HEK293T (cell line): Measurements from ENCODE around the gene FMOD.

Experiments used
- CTCF ChIA-PET: fragments of 350-600 bp; formaldehyde crosslinking; extraction: SDS; loops from one replicate; lab custom pipeline; 2021; ENCODE audit warnings: antibody characterized with exemption, inconsistent platforms; lab: Yijun Ruan, JAX
- POLR2A ChIA-PET: fragments of 350-600 bp; formaldehyde crosslinking; extraction: SDS; loops from one replicate; lab custom pipeline; 2020; ENCODE audit warnings: antibody characterized with exemption, inconsistent platforms; lab: Yijun Ruan, JAX
- DNase-seq: peaks from one replicate; pipeline ENCODE4 v3.0.0; 2012; ENCODE audit warnings: mixed read lengths; ENCODE audit errors: extremely low spot score
- ARNT ChIP-seq: fragments of 450-650 bp; IDR thresholded peaks from 2 replicates; pipeline ENCODE4 v1.6.1; 2017; ENCODE audit warnings: mild to moderate bottlenecking
- BHLHE40 ChIP-seq: fragments of 450-650 bp; IDR thresholded peaks from 2 replicates; pipeline ENCODE4 v1.6.1; 2016; ENCODE audit warnings: mild to moderate bottlenecking, moderate library complexity, borderline replicate concordance
- CTBP1 ChIP-seq: fragments of 450-650 bp; IDR thresholded peaks from 2 replicates; pipeline ENCODE4 v1.6.1; 2016; ENCODE audit warnings: borderline replicate concordance
- ELF4 ChIP-seq: fragments of 450-650 bp; IDR thresholded peaks from 2 replicates; pipeline ENCODE4 v1.6.1; 2017; ENCODE audit warnings: antibody characterized with exemption
- FOXA1 ChIP-seq: fragments of 450-650 bp; IDR thresholded peaks from 2 replicates; pipeline ENCODE4 v1.6.1; 2016; ENCODE audit warnings: mild to moderate bottlenecking
- FOXK2 ChIP-seq: fragments of 450-650 bp; IDR thresholded peaks from 2 replicates; pipeline ENCODE4 v1.6.1; 2016; ENCODE audit warnings: mild to moderate bottlenecking
- FOXM1 ChIP-seq: fragments of 450-650 bp; IDR thresholded peaks from 2 replicates; pipeline ENCODE4 v1.6.1; 2017; ENCODE audit warnings: mild to moderate bottlenecking, borderline replicate concordance
- HDGF ChIP-seq: fragments of 450-650 bp; IDR thresholded peaks from 2 replicates; pipeline ENCODE4 v1.6.1; 2017; ENCODE audit warnings: antibody characterized with exemption, borderline replicate concordance
- L3MBTL2 ChIP-seq: fragments of 450-650 bp; conservative IDR thresholded peaks from 2 replicates; pipeline ENCODE4 v1.6.1; 2016; ENCODE audit warnings: mild to moderate bottlenecking
- LEF1 ChIP-seq: fragments of 450-650 bp; IDR thresholded peaks from 2 replicates; pipeline ENCODE4 v1.6.1; 2017; ENCODE audit warnings: mild to moderate bottlenecking, borderline replicate concordance
- NFRKB ChIP-seq: fragments of 450-650 bp; IDR thresholded peaks from 2 replicates; pipeline ENCODE4 v1.6.1; 2016; ENCODE audit warnings: mild to moderate bottlenecking, moderate library complexity
- SP1 ChIP-seq: fragments of 450-650 bp; IDR thresholded peaks from 2 replicates; pipeline ENCODE4 v1.6.1; 2017
- SUZ12 ChIP-seq: fragments of 450-650 bp; IDR thresholded peaks from 2 replicates; pipeline ENCODE4 v1.6.1; 2016; ENCODE audit warnings: mild to moderate bottlenecking
- TARDBP ChIP-seq: fragments of 450-650 bp; IDR thresholded peaks from 2 replicates; pipeline ENCODE4 v1.6.1; 2016
- ZNF384 ChIP-seq: fragments of 450-650 bp; IDR thresholded peaks from 2 replicates; pipeline ENCODE4 v1.6.1; 2016
- TF ChIP-seq, protein P1 (sequence below): fragments of 450-650 bp; IDR thresholded peaks from 2 replicates; pipeline ENCODE4 v1.6.1; 2016

FMOD gene

DNA sequence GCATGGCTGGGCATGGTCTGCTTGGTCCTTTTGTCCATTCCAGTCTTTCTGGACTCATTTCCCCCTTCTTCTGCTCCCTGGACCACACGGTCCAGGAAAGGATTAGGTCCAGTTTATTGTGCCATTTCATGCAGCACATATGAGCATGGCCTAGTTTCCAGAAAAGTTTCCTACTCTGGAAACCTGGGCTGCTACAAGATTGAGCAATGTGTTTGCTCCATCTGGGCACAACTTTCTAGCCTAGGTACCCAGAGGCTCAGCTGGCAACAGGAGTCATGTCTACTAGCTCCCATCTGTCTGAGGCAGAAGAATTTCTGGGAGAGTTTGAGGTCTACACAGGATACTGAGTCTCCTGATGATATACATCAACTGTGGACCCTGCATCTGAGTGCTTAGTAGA is 14.8 kb downstream of the FMOD start:
- TF ChIP-seq ELF4: no peak
- no peak for TF ChIP-seq LEF1
- no peak for TF ChIP-seq FOXA1
- TF ChIP-seq CTBP1: no peak
- TF ChIP-seq SP1: no peak
- TF ChIP-seq BHLHE40: no peak
- no peak for TF ChIP-seq ARNT
- TF ChIP-seq SUZ12: no peak
- ChIA-PET POLR2A (interaction anchor here (1.1 kb wide), 1 partner anchor 27 kb away, joined by 3 read pairs; no protein-coding TSS in a partner anchor), CTCF (interaction anchor here (0.6 to 4.9 kb wide), 4 partner anchors 63 to 601 kb away, joined by 3 to 36 read pairs (median 5); no protein-coding TSS in a partner anchor)
- no peak for DNase-seq

DNA sequence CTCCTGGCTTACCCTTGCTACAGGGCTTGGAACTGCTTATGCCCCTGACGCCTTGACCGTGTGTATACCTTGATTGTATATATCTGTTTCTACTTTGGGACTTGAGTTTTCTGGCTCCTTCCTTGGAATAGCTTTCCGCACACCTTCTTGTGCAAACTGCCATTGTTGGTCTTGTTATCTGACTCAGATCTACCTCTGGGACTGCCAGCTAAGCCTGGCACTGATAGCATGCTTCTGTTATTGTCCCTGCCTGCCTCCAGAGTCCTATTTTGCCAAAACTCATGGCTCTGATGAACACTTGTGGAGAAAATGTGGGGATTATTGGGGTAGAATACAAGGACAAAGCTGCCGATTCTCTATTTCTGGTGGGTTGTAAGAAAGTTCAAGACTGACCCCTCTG is 15.4 kb downstream of the FMOD start:
- CTCF ChIA-PET: interaction anchor here (1.0 to 4.9 kb wide), 3 partner anchors 63 to 152 kb away, joined by 4 to 36 read pairs (median 6); no protein-coding TSS in a partner anchor
- no peak for TF ChIP-seq CTBP1
- no peak for TF ChIP-seq FOXM1
- TF ChIP-seq L3MBTL2: no peak
- TF ChIP-seq FOXK2: no peak
- TF ChIP-seq SUZ12: no peak
- TF ChIP-seq FOXA1: no peak
- no peak for TF ChIP-seq LEF1
- TF ChIP-seq ZNF384: no peak
- TF ChIP-seq NFRKB: no peak
- TF ChIP-seq, protein P1, sequence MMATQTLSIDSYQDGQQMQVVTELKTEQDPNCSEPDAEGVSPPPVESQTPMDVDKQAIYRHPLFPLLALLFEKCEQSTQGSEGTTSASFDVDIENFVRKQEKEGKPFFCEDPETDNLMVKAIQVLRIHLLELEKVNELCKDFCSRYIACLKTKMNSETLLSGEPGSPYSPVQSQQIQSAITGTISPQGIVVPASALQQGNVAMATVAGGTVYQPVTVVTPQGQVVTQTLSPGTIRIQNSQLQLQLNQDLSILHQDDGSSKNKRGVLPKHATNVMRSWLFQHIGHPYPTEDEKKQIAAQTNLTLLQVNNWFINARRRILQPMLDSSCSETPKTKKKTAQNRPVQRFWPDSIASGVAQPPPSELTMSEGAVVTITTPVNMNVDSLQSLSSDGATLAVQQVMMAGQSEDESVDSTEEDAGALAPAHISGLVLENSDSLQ: no peak
- no peak for TF ChIP-seq TARDBP
- TF ChIP-seq ELF4: no peak
- TF ChIP-seq HDGF: no peak
- no peak for TF ChIP-seq ARNT
- TF ChIP-seq BHLHE40: no peak
- no peak for TF ChIP-seq SP1
- POLR2A ChIA-PET: interaction anchor here (1.1 to 2.0 kb wide), 2 partner anchors 26 to 28 kb away, joined by 3 to 6 read pairs; no protein-coding TSS in a partner anchor
- DNase-seq: no peak

DNA sequence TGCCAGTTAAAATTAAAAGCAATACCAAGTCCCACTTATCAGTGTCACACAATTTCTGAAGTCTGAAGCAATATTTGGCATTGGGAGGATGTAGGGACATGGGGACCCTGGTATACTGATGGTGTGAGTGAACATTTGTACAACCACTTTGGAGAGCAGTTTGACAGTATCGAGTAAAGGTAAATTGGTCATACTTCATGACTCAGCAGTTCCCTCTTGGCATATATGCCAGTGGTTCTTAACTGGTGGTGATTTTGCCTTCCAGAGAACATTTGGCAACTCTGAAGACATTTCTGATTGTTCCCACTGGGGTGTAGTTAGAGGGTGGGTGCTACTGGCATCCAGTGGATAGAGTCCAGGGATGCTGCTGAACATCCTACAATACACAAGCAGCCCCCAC is 19.7 kb downstream of the FMOD start:
- ChIA-PET CTCF (no interaction called here), POLR2A (no interaction called here)
- DNase-seq: no peak
- TF ChIP-seq ELF4 (no peak), NFRKB (no peak), LEF1 (no peak), L3MBTL2 (no peak), FOXM1 (no peak), ARNT (no peak), FOXK2 (no peak), CTBP1 (no peak), ZNF384 (no peak), TARDBP (no peak), SP1 (no peak), FOXA1 (no peak)
- TF ChIP-seq, protein P1: no peak

DNA sequence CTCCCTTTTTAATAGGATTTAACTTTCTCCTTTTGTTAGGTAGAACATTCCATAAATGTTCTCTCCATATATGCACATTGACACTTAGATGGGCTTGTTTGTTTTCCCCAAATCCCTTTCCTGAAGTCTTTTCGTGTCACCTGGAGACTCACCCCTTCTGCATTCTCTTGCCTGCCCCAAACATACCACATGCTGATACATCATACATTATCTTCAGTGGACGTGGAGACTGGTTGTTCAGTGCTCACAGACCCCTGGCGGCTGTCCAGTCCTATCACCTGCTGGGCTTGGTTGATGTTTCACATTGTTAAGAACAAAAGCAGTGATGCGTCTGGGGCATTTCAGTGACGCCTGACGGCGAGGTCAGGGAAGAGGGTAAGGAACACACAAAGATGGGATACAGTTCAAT is 22.2 kb downstream of the FMOD start:
- ChIA-PET POLR2A (interaction anchor here (6.3 kb wide), 1 partner anchor 20 kb away, joined by 71 read pairs; the partner anchor contains the start of gene BTG2), CTCF (no interaction called here)
- DNase-seq: peak; percentile 64
- TF ChIP-seq FOXK2 (no peak), BHLHE40 (no peak)
- TF ChIP-seq, protein P1: peak; percentile 55

DNA sequence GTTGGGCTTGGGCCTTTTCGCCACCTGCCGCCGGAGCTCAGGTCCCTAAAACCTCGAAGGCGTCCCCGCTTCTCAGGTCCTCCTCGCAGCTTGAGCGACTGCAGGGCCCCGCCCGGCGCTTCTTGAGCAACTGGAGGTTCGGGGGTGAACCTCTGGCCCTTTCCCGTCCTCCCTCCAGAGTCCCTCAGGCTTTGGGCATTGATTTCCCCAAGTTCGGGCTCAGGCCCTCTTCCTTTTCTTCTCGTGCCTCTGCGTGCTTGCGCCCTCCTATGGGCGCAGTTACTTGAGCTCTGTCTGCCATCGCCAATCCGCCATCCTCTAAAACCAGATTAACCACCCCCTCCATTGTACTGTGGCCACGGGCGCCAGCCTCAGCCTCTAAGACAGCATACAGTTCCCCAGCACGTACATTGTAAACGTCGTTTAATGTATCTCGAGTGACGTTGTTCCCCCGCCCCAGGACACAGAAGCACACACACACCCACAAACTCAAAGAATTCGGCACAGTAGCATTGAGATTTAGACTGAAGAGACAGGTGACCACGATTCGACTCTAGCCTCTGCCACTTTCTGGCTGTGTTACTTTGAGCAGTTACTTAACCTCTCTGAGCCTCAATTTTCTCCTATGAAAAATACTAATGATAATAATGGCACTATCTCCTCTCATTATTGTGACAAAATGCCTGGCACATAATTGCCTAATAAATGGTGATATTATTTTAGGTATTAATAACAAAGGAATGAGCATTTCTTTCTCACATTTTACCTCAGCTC is 23.1 kb downstream of the FMOD start:
- CTCF ChIA-PET: interaction anchor here (0.5 to 2.1 kb wide), 10 partner anchors 10 to 374 kb away, joined by 3 to 19 read pairs (median 4); no protein-coding TSS in a partner anchor
- no peak for TF ChIP-seq FOXK2
- TF ChIP-seq L3MBTL2: peak; percentile 95
- TF ChIP-seq SUZ12: no peak
- no peak for TF ChIP-seq ARNT
- POLR2A ChIA-PET: interaction anchor here (0.6 to 6.3 kb wide), 11 partner anchors 11 to 61 kb away, joined by 3 to 71 read pairs (median 5); partner anchors contain the start of gene BTG2

DNA sequence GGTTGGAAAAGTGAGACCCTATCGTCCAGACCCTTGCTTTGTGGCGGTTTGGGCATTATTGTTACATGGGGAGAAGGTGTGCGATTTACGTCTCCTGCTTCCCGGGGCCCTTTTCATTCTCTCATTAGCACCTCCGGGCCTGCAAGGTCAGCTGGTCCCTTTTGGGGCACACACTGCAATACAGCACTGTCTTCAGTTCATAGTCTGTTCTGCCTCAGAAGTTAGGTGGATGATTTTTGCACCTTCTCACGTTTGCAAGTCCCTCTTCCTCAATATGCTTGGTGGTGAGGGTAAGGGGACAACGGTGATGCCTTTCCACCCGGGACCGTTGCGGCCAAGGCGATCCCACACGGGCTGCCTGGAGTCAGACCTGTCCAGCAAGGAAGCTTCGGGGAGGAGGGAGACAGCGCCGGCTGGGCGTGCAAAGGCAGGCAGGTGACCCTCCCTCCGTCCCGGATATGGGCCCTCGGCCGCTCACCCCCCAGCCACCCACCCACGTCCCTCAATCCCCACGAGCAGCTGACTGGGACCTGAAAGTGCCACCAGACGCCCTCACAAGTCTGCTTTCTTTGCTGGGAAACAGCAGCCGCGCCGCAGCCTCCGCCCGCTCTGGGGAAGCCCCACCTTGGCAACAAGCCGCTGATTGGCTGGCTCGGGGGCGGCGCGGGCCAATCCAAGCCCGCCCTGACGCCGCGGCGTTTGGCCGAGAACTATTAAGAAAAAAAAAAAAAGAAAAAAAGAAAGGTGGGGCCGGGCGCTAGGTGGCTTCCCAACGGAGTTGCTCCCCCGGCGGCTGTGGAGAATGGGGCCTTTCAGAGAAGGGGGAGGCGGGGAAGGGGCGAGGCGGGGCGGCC is 23.9 kb downstream of the FMOD start:
- TF ChIP-seq ARNT (no peak), SUZ12 (no peak), ZNF384 (peak; percentile 99), CTBP1 (no peak), FOXA1 (no peak), NFRKB (no peak), ELF4 (no peak), FOXM1 (no peak), LEF1 (no peak)
- TF ChIP-seq, protein P1: 0 out of 2 replicates have a peak, but pooled peaks have one; percentile 2
- DNase-seq: peak; percentile 98
- ChIA-PET POLR2A (interaction anchor here (0.6 to 6.3 kb wide), 11 partner anchors 11 to 60 kb away, joined by 3 to 71 read pairs (median 5); partner anchors contain the start of gene BTG2), CTCF (interaction anchor here (1.0 to 2.1 kb wide), 9 partner anchors 11 to 160 kb away, joined by 3 to 19 read pairs (median 4); no protein-coding TSS in a partner anchor)

More for the DNA sequence above, 23.1 kb downstream of the FMOD start:
- peak; percentile 74 for DNase-seq
